Fibroblast of lung (primary cell): ENCODE data around the gene PARVG.

Experiments used
- EZH2 ChIP-seq: IDR thresholded peaks from 2 replicates; pipeline ENCODE4 v1.5.1; 2012; ENCODE audit warnings: low read length, control low read depth, mild to moderate bottlenecking; ENCODE audit errors: missing control alignments
- TF ChIP-seq, protein P1 (sequence below), 2 donors: IDR thresholded peaks in 1 of 2; conservative IDR thresholded peaks in 1 of 2; 1 replicate in 1 of 2; 2 replicates in 1 of 2; pipeline ENCODE4 v1.5.1; 2011 to 2012; ENCODE audit warnings: low read length in 2 of 2, control low read depth in 1 of 2, inconsistent platforms in 1 of 2, low read depth in 1 of 2, mild to moderate bottlenecking in 1 of 2

DNA sequence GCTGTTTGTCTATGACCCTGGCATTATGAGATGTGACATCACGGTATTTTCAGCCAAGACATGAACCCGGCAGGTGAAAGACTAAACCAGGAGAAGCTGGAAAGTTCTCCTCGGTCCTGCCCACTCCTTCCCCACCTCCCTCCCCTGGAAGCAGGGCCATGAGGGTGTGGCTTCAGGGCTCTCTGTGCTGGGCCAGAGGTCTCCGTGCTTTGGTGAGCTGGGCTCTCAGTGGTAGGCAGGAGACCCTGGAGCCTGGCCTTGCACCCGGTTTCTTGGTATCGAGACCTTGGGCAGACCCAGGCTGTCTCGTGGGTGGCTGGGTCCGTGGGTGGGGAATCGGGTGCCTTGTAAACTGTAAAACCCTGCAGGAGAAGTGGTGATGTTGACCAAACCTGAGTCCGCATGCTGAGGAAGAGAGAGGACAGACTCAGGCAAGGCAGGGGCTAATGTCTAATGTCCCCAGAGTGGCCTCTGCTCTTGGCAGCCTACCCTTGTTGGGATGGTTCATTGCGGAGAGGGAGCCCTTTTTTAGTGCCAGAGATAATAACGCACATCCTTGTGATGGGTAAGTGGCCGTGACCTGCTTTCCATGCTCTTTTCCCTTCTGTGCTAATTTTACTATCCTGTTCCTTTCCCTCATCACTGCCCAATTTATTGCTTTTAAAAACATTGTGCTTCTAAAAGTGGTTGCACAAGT lies 48.6 kb upstream of the PARVG start:
- TF ChIP-seq, protein P1, sequence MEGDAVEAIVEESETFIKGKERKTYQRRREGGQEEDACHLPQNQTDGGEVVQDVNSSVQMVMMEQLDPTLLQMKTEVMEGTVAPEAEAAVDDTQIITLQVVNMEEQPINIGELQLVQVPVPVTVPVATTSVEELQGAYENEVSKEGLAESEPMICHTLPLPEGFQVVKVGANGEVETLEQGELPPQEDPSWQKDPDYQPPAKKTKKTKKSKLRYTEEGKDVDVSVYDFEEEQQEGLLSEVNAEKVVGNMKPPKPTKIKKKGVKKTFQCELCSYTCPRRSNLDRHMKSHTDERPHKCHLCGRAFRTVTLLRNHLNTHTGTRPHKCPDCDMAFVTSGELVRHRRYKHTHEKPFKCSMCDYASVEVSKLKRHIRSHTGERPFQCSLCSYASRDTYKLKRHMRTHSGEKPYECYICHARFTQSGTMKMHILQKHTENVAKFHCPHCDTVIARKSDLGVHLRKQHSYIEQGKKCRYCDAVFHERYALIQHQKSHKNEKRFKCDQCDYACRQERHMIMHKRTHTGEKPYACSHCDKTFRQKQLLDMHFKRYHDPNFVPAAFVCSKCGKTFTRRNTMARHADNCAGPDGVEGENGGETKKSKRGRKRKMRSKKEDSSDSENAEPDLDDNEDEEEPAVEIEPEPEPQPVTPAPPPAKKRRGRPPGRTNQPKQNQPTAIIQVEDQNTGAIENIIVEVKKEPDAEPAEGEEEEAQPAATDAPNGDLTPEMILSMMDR (conservative IDR thresholded peaks at IDR 0.05 in 1 of 2, IDR thresholded peaks at IDR 0.05 in 1 of 2; ENCODE audit: low read depth in 1 of 2, low read length in 2 of 2), result no peak
- TF ChIP-seq EZH2, result no peak
